SK-N-SH treated with all-trans-retinoic acid at 6 μM for 48 hours (cell line): Measurements from ENCODE around the gene COL25A1.

Experiments used
- ARNTL ChIP-seq: fragments of 450-650 bp; formaldehyde crosslinking; IDR thresholded peaks from 2 replicates; pipeline ENCODE4 v1.5.0; 2020; ENCODE audit warnings: low read depth, mild to moderate bottlenecking, moderate library complexity, borderline replicate concordance
- ESRRG ChIP-seq: fragments of 250-450 bp; sonication (Bioruptor Pico); IDR thresholded peaks from 2 replicates; pipeline ENCODE4 v1.6.1; 2021; ENCODE audit warnings: mild to moderate bottlenecking
- ISL1 ChIP-seq: fragments of 250-450 bp; sonication (Bioruptor Pico); IDR thresholded peaks from 2 replicates; pipeline ENCODE4 v2.1.2; 2022; ENCODE audit warnings: mild to moderate bottlenecking, moderate library complexity
- OSR1 ChIP-seq: fragments of 250-450 bp; sonication (Bioruptor Pico); IDR thresholded peaks from 2 replicates; pipeline ENCODE4 v1.8.0; 2022; ENCODE audit warnings: moderate library complexity, mild to moderate bottlenecking, inconsistent platforms
- PPARA ChIP-seq: fragments of 250-450 bp; sonication (Bioruptor Pico); IDR thresholded peaks from 2 replicates; pipeline ENCODE4 v1.5.0; 2020; ENCODE audit warnings: mild to moderate bottlenecking, borderline replicate concordance
- TCF4 ChIP-seq: fragments of 250-450 bp; sonication (Bioruptor Pico); IDR thresholded peaks from 2 replicates; pipeline ENCODE4 v1.8.0; 2021; ENCODE audit warnings: mild to moderate bottlenecking, moderate library complexity, borderline replicate concordance
- TOX ChIP-seq: fragments of 250-450 bp; sonication (Bioruptor Pico); IDR thresholded peaks from 2 replicates; pipeline ENCODE4 v1.8.0; 2021; ENCODE audit warnings: mild to moderate bottlenecking, moderate library complexity, borderline replicate concordance
- ZC3H10 ChIP-seq: fragments of 250-450 bp; sonication (Bioruptor Pico); IDR thresholded peaks from 2 replicates; pipeline ENCODE4 v1.5.1; 2021; ENCODE audit warnings: mild to moderate bottlenecking, moderate library complexity
- ZFP3 ChIP-seq: fragments of 250-450 bp; sonication (Bioruptor Pico); IDR thresholded peaks from 2 replicates; pipeline ENCODE4 v1.5.0; 2020; ENCODE audit warnings: mild to moderate bottlenecking, moderate library complexity
- ZNF70 ChIP-seq: fragments of 450-650 bp; formaldehyde crosslinking; IDR thresholded peaks from 2 replicates; pipeline ENCODE4 v1.5.0; 2020; ENCODE audit warnings: mild to moderate bottlenecking, moderate library complexity
- TF ChIP-seq, protein P1 (sequence below): fragments of 250-450 bp; sonication (Bioruptor Pico); IDR thresholded peaks from 2 replicates; pipeline ENCODE4 v1.8.0; 2020; ENCODE audit warnings: mild to moderate bottlenecking, moderate library complexity, borderline replicate concordance
- TF ChIP-seq, protein P2 (sequence below): fragments of 250-450 bp; sonication (Bioruptor Pico); IDR thresholded peaks from 2 replicates; pipeline ENCODE4 v1.5.1; 2021; ENCODE audit warnings: mild to moderate bottlenecking, moderate library complexity
- TF ChIP-seq, protein P3 (sequence below): fragments of 250-450 bp; sonication (Bioruptor Pico); IDR thresholded peaks from 2 replicates; pipeline ENCODE4 v1.5.0; 2020; ENCODE audit warnings: mild to moderate bottlenecking, moderate library complexity

DNA sequence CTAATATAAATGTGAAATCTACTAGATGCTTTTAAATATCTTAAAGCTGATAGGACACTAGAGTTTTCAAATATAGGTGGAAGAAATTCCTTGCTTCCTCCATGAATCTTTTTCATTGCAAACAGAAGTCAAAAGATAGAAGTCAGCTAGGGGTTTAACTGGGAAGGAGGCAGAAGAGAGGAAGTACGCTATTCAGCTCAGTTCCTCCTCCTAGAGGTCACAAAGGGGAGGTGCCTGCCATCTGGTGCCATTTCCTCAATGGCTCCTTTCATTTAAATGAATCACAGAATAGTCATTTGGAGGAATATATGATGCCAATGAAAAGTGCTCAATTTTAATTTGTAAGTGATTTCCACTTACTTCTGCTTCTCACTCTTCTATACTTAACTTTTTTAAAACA is 8.5 kb downstream of the COL25A1 start:
- TF ChIP-seq ZFP3 (CRISPR knock-in tag) = no peak
- TF ChIP-seq, protein P1, sequence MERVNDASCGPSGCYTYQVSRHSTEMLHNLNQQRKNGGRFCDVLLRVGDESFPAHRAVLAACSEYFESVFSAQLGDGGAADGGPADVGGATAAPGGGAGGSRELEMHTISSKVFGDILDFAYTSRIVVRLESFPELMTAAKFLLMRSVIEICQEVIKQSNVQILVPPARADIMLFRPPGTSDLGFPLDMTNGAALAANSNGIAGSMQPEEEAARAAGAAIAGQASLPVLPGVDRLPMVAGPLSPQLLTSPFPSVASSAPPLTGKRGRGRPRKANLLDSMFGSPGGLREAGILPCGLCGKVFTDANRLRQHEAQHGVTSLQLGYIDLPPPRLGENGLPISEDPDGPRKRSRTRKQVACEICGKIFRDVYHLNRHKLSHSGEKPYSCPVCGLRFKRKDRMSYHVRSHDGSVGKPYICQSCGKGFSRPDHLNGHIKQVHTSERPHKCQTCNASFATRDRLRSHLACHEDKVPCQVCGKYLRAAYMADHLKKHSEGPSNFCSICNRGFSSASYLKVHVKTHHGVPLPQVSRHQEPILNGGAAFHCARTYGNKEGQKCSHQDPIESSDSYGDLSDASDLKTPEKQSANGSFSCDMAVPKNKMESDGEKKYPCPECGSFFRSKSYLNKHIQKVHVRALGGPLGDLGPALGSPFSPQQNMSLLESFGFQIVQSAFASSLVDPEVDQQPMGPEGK (CRISPR knock-in tag) = no peak
- TF ChIP-seq PPARA (CRISPR knock-in tag) = no peak
- TF ChIP-seq ZC3H10 (CRISPR knock-in tag) = no peak
- TF ChIP-seq OSR1 = no peak
- no peak for TF ChIP-seq ISL1 (CRISPR knock-in tag)
- TF ChIP-seq, protein P2, sequence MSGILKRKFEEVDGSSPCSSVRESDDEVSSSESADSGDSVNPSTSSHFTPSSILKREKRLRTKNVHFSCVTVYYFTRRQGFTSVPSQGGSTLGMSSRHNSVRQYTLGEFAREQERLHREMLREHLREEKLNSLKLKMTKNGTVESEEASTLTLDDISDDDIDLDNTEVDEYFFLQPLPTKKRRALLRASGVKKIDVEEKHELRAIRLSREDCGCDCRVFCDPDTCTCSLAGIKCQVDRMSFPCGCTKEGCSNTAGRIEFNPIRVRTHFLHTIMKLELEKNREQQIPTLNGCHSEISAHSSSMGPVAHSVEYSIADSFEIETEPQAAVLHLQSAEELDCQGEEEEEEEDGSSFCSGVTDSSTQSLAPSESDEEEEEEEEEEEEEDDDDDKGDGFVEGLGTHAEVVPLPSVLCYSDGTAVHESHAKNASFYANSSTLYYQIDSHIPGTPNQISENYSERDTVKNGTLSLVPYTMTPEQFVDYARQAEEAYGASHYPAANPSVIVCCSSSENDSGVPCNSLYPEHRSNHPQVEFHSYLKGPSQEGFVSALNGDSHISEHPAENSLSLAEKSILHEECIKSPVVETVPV (CRISPR knock-in tag) = no peak
- TF ChIP-seq ESRRG (CRISPR knock-in tag) = no peak
- no peak for TF ChIP-seq ZNF70 (CRISPR knock-in tag)
- TF ChIP-seq, protein P3, sequence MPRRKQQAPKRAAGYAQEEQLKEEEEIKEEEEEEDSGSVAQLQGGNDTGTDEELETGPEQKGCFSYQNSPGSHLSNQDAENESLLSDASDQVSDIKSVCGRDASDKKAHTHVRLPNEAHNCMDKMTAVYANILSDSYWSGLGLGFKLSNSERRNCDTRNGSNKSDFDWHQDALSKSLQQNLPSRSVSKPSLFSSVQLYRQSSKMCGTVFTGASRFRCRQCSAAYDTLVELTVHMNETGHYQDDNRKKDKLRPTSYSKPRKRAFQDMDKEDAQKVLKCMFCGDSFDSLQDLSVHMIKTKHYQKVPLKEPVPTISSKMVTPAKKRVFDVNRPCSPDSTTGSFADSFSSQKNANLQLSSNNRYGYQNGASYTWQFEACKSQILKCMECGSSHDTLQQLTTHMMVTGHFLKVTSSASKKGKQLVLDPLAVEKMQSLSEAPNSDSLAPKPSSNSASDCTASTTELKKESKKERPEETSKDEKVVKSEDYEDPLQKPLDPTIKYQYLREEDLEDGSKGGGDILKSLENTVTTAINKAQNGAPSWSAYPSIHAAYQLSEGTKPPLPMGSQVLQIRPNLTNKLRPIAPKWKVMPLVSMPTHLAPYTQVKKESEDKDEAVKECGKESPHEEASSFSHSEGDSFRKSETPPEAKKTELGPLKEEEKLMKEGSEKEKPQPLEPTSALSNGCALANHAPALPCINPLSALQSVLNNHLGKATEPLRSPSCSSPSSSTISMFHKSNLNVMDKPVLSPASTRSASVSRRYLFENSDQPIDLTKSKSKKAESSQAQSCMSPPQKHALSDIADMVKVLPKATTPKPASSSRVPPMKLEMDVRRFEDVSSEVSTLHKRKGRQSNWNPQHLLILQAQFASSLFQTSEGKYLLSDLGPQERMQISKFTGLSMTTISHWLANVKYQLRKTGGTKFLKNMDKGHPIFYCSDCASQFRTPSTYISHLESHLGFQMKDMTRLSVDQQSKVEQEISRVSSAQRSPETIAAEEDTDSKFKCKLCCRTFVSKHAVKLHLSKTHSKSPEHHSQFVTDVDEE (CRISPR knock-in tag) = no peak
- TF ChIP-seq ARNTL (CRISPR knock-in tag) = no peak
- TF ChIP-seq TCF4 = no peak
- no peak for TF ChIP-seq TOX (CRISPR knock-in tag)
